HG02870 (cell line): ENCODE data around the gene SETD7.
"Not testable (repeated sequence)": the region's sequence is repeated elsewhere in the genome, so short reads cannot be mapped to it uniquely, and the experiment has no call there.

Source experiments
- ATAC-seq: cut with Tn5 transposase; IDR thresholded peaks from one replicate; pipeline ENCODE4 v1.9.1; 2021; ENCODE audit warnings: mild to moderate bottlenecking, moderate library complexity; ENCODE audit not compliant: unreplicated experiment

SETD7 gene

GRCh38 chr4:139470295-139470694 is 85.7 kb downstream of the SETD7 start:
- no peak for ATAC-seq

- no peak for ATAC-seq
These were observed 86.2 kb downstream of the SETD7 start for GRCh38 chr4:139469869-139470268.

- ATAC-seq: no peak
These were observed 86.8 kb downstream of the SETD7 start for GRCh38 chr4:139469216-139469615.

DNA sequence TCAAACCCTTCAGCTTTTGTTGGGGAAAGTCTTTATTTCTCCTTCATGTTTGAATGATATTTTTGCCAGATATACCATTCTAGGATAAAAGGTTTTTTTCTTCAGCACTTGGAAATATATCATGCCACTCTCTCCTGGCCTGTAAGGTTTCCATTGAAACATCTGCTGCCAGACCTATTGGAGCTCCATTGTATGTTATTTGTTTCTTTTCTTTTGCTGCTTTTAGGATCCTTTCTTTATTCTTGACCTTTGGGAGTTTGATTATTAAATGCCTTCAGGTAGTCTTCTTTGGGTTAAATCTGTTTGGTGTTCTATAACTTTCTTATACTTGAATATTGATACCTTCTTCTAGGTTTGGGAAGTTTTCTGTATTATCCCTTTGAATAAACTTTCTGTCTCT is 87.3 kb downstream of the SETD7 start:
- ATAC-seq: not testable (repeated sequence)

GRCh38 chr4:139465922-139466321 is 90.1 kb downstream of the SETD7 start:
- ATAC-seq: no peak

DNA sequence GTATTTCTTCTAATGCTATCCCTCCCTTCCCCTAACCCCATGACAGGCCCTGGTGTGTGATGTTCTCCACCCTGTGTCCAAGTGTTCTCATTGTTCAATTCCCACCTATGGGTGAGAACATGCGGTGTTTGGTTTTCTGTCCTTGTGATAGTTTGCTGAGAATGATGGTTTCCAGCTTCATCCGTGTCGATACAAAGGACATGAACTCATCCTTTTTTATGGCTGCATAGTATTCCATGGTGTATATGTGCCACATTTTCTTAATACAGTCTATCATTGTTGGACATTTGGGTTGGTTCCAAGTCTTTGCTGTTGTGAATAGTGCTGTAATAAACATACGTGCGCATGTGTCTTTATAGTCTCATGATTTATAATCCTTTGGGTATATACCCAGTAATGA is 91.5 kb downstream of the SETD7 start:
- not testable (repeated sequence) for ATAC-seq

DNA sequence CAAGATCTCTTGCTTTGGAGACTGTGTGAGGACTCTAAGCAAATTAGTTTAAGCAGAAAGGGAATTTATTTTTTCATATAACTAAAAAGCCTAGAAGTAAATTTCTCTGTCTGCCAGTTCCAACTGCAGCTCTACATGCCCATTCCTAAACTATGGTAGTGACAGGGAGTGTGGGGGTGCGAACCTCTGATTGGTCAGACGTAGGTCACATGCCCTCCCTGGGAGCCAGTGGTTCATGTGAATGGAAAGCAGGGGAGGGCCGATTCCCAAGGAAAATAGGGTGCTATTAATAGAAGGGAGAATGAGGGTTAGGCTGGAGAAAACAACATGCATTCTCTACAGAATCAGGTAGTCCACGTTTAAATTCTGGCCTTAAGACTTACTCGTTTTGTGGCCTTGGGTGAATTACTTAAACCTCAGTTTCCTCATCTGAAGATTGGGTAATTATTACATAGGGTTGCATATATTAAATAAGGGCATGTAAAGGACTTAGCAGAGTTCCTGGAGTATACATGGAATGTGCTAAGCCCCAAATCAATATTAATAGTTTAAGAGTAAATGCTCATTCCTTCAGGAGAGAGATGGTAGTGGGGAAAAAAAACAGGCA is 94.9 kb downstream of the SETD7 start:
- ATAC-seq: no peak

DNA sequence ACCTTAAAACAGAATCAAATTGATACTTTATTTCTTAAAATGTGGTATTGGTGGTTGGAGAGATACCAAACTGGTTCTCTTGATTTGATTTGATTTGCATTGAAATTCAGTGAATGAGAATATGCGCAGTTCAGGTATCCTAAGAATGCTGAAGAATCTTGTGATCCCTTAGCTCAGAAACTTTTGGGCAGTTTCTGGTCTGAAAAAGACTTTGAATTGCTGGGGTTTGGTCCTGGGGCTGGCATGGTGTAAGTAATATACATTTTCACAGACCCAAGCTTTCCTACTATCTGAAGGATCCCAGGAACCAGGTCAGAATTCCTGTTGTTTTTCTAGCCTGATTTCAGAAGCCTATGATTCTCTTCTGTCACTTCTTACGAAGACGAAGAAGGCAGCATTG is 95.5 kb downstream of the SETD7 start:
- ATAC-seq: no peak

- no peak for ATAC-seq
These were observed 97.0 kb downstream of the SETD7 start for GRCh38 chr4:139458999-139459398.

DNA sequence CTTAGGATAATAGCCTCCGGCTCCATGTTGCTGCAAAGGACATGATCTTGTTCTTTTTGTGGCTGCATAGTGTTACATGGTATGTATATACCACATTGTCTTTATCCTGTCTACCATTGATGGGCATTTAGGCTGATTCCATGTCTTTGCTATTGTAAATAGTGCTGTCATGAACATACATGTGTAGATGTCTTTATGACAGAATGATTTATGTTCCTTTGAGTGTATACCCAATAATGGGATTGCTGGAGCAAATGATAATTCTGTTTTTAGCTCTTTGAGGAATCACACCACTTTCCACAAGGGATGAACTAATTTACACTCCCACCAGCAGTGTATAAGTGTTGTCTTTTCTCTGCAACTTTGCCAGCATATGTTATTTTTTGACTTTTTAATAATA is 97.5 kb downstream of the SETD7 start:
- no peak for ATAC-seq

DNA sequence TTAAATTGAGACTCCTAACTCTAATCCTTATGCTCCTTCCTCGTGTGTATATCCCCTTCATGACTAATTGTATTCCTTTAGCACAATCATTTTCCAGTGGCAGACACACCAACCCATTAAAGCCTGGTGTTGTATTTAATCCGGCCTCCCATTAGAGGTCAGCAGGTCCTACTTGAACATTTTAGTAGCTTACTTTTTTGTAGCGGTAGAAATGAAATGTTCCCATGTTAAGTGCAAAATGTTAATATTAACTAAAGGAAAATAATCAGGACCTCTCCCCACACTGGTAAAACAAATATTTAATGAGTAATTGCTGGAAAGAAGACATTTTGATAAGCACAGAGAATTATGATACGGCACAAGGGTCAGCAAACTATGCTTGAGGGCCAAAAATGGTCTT is 98.7 kb downstream of the SETD7 start:
- ATAC-seq: no peak

DNA sequence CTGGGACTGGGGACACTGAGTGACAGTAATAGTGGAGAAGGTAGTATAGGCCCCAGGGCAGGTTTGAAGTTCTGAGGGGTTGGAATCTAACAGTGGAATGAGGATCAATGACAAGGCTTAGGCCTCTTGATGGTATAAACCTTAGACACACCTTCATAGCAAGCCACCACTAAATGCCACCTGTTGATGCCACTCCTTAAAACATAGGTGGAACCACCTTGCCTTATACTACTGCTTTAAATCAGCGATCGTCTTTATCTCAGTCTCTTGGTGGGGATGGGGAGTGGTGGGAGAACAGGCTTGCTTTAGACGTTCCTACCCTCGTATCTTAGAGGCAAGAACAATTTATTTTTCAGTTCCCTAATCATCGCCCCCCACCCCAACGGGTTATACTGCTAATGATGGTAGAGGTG is 100.9 kb downstream of the SETD7 start:
- ATAC-seq: no peak

- ATAC-seq: no peak
These were observed 101.6 kb downstream of the SETD7 start, which contains the start of gene RAB33B for GRCh38 chr4:139454111-139455045. Gene RAB33B, plus strand, starts transcription at chr4:139454121. Its CDS starts 75 bp downstream, at chr4:139454196.

- peak; percentile 85 for ATAC-seq
These were observed 102.5 kb downstream of the SETD7 start for GRCh38 chr4:139453371-139454110.

DNA sequence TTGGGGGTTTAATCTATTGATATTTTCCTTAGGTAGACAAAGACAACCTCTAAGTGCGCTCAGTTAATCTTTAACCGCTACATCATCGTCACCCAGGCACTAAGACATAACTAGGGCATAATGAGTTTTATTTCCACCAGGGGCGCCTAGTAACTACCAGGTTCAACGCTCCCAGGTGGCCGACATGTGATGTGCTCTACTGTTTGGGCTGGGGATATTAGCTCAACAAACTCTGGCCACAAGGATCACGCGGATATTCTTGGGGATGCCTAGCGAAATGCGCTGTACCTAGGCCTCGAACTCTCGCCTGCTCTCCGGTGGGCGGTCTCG is 103.0 kb downstream of the SETD7 start:
- peak; percentile 48 for ATAC-seq

DNA sequence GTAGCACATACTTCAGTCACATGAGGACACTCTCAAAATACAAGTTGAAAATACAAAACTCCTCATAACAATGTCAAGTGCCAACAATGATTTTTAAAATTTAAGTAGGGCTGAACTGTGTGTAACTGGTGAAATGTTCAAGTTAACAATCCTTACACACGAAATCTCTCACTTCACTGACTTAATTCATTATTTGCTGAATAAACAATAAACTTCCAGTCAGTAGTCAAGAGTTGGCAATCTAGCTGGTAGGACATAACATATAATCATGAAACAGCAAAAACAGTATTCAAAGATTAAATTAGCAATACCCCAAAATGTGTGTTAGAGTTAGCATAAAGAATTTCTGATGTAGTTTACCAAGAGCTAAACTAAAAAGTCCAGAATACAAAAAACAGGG is 104.0 kb downstream of the SETD7 start:
- no peak for ATAC-seq

DNA sequence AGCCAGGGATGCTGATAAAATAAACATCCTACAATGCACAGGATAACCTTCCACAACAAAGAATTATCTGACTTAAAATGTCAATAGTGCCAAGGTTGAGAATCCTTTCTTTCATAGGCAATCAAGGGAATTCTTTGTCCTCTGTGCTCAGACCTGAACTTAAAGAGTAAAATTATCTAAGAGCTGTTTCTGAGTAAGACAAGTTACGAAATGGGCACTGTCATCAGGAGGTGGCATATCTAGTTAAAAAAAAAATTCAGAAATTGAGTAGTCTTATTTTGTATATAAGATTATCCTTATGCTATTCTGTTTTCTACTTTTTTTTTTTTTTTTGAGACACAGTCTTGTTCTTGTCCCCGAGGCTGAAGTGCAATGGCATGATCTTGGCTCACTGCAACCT is 105.4 kb downstream of the SETD7 start:
- no peak for ATAC-seq

DNA sequence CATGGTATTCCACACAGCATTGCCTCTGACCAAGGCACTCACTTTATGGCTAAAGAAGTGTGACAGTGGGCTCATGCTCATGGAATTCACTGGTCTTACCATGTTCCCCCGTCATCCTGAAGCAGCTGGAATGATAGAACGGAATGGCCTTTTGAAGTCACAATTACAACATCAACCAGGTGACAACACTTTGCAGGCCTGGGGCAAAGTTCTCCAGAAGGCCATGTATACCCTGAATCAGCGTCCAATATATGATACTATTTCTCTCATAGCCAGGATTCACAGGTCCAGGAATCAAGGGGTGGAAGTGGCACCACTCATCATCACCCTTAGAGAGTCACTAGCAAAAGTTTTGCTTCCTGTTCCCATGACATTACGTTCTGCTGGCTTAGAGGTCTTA is 108.9 kb downstream of the SETD7 start:
- not testable (repeated sequence) for ATAC-seq
